Panc1 (cell line): ENCODE data around the gene RUFY1. TPM values are rescaled to one million over a fixed set of nuclear protein-coding genes. Genes with fewer than 3 reads are reported as not detected.
A peak's percentile ranks its signal among the peaks of the same experiment; 100 is the strongest.
"Not testable (repeated sequence)": the region's sequence is repeated elsewhere in the genome, so short reads cannot be mapped to it uniquely, and the experiment has no call there.

Source experiments
- ATAC-seq: fragments of 200-7000 bp; cut with Tn5 transposase; 2 replicates; pipeline ENCODE4 v1.9.1; 2020; ENCODE audit warnings: mild to moderate bottlenecking, moderate library complexity
- BruUV-seq: library from RNA; stranded (reverse); fragments of 400-500 nt; replicated peaks from 2 replicates; lab custom pipeline; 2021; lab: Mats Ljungman, UMichigan
- CTCF ChIA-PET: fragments of 300-600 bp; sonication (Branson Sonifier 250); formaldehyde crosslinking; loops from one replicate; lab custom pipeline; 2022; ENCODE audit warnings: antibody characterized with exemption; lab: Charles Lee
- POLR2A ChIA-PET: fragments of 300-600 bp; sonication (Branson Sonifier 250); formaldehyde crosslinking; loops from one replicate; lab custom pipeline; 2022; ENCODE audit warnings: antibody characterized with exemption; lab: Charles Lee
- DNase-seq: peaks from one replicate; pipeline ENCODE4 v3.0.0-alpha.2; 2010; ENCODE audit warnings: low read depth, low spot score
- H3K27ac ChIP-seq: 2 replicates; pipeline ENCODE4 v1.5.1; 2011; ENCODE audit warnings: mild to moderate bottlenecking, low read length, inconsistent platforms
- H3K27me3 ChIP-seq: fragments of 200-500 bp; sonication (Bioruptor generic); 2 replicates; pipeline ENCODE4 v1.6.0; 2014; ENCODE audit warnings: low read length, inconsistent platforms; ENCODE audit not compliant: control insufficient read depth, insufficient read depth
- H3K36me3 ChIP-seq: fragments of 200-500 bp; sonication (Bioruptor generic); 2 replicates; pipeline ENCODE4 v1.5.1; 2014; ENCODE audit warnings: inconsistent platforms, mild to moderate bottlenecking, low read length, moderate library complexity; ENCODE audit not compliant: control insufficient read depth, insufficient read depth
- H3K4me1 ChIP-seq: 2 replicates; pipeline ENCODE4 v1.5.1; 2011; ENCODE audit warnings: inconsistent platforms, mild to moderate bottlenecking, low read length, moderate library complexity; ENCODE audit not compliant: control insufficient read depth, insufficient read depth
- H3K4me3 ChIP-seq, 2 experiments: 2 replicates each; pipeline ENCODE4 v1.5.1; 2011 to 2012; ENCODE audit warnings: low read depth in 2 of 2, low read length in 2 of 2, mild to moderate bottlenecking in 2 of 2, inconsistent platforms in 1 of 2, moderate library complexity in 1 of 2
- H3K9me3 ChIP-seq: fragments of 200-500 bp; sonication (Bioruptor generic); 2 replicates; pipeline ENCODE4 v1.5.1; 2014; ENCODE audit warnings: low read depth, mild to moderate bottlenecking, inconsistent platforms, low read length, moderate library complexity; ENCODE audit not compliant: control insufficient read depth, insufficient read depth
- CTCF ChIP-seq: fragments of 450-650 bp; IDR thresholded peaks from 2 replicates; pipeline ENCODE4 v1.5.1; 2017; ENCODE audit warnings: mild to moderate bottlenecking
- POLR2AphosphoS5 ChIP-seq: IDR thresholded peaks from 2 replicates; pipeline ENCODE4 v1.6.1; 2012; ENCODE audit warnings: mild to moderate bottlenecking, low read depth, low read length, moderate library complexity
- REST ChIP-seq, 2 experiments: IDR thresholded peaks; 2 replicates each; pipeline ENCODE4 v1.6.1; 2011 to 2012; ENCODE audit warnings: low read depth in 2 of 2, control low read depth in 1 of 2, low read length in 1 of 2, mild to moderate bottlenecking in 1 of 2, moderate library complexity in 1 of 2; ENCODE audit not compliant: insufficient read depth in 1 of 2
- SIN3A ChIP-seq: IDR thresholded peaks from 2 replicates; pipeline ENCODE4 v1.6.1; 2012; ENCODE audit warnings: low read depth, mild to moderate bottlenecking, low read length, moderate library complexity, borderline replicate concordance; ENCODE audit not compliant: insufficient read depth
- TCF7L2 ChIP-seq: IDR thresholded peaks from 2 replicates; pipeline ENCODE4 v1.6.1; 2011; ENCODE audit warnings: mild to moderate bottlenecking, low read depth, low read length, inconsistent platforms
- in situ Hi-C: cut with HindIII; loops from 2 replicates; pipeline ENCODE4 v1.10.0; 2016; ENCODE audit warnings: low sequenced_read_pairs, low pct_unique_long_range_greater_than_20kb
- intact Hi-C: fragments of 100-400 bp; cut with micrococcal nuclease; formaldehyde crosslinking; loops from one replicate; pipeline ENCODE4 v1.10.0; 2022; ENCODE audit not compliant: unreplicated experiment
- total RNA-seq: library from RNA; stranded (reverse); gene quantifications from one replicate; pipeline ENCODE4 v1.2.1, GENCODE V29; 2021; ENCODE audit not compliant: unreplicated experiment

Gene RUFY1
- total RNA-seq, 1 experiment from 2014 or later = 66.3 TPM

DNA sequence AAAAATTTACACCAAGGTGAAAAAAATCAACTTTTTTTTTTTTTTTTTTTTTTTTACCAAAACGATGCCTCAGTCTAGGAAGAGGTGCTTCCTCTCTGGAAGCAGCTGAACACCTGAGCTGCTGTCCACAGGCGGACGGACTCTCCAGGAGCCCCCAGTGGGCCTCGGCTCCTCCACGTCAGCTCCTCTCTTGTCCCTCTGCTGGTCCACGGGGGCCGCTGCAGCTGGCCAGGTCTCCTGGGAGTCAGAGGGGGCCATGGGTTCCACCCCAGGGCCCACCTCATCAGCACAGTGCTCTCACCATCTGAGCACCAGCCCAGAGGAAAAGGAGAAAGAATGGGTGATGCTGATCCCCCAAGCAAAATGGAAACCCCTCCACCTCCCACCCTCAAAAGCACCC lies 32.6 kb upstream of the RUFY1 start:
- peak; percentile 50; the same call in 1 of the 2 replicates for ATAC-seq
- H3K4me1 ChIP-seq, BruUV-seq, DNase-seq, H3K27ac ChIP-seq, H3K36me3 ChIP-seq, H3K9me3 ChIP-seq, in situ Hi-C loops, H3K27me3 ChIP-seq, CTCF ChIA-PET, H3K4me3 ChIP-seq, intact Hi-C loops: not testable (repeated sequence)
- POLR2A ChIA-PET = interaction anchor here (0.7 kb wide), 1 partner anchor 40 kb away, joined by 6 read pairs; no protein-coding TSS in a partner anchor

DNA sequence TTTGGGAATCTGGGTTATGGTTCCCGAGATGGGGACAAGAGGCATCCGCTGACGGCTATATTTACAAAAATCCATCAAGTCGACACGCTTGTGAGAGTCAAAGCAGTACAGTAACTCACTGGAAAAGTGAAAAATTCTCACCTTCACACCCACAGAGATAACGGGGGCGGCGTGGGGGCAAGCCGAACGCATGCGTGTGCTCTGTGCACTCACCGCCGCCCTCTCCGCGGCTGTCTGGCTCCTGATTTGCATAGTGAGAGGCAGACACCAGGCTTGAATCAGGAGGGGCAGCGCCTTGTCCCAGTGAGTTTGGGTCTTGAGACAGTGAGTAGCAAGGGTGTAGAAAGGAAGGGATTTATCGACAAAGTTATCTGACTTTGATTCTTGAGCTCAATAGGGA lies 32.0 kb upstream of the RUFY1 start:
- BruUV-seq, H3K4me3 ChIP-seq, H3K27me3 ChIP-seq, H3K4me1 ChIP-seq, CTCF ChIA-PET, H3K27ac ChIP-seq, DNase-seq, H3K9me3 ChIP-seq, intact Hi-C loops, POLR2A ChIA-PET, H3K36me3 ChIP-seq, in situ Hi-C loops: not testable (repeated sequence)
- 0 out of 2 replicates have a peak, but pooled peaks have one; percentile 26 for ATAC-seq

DNA sequence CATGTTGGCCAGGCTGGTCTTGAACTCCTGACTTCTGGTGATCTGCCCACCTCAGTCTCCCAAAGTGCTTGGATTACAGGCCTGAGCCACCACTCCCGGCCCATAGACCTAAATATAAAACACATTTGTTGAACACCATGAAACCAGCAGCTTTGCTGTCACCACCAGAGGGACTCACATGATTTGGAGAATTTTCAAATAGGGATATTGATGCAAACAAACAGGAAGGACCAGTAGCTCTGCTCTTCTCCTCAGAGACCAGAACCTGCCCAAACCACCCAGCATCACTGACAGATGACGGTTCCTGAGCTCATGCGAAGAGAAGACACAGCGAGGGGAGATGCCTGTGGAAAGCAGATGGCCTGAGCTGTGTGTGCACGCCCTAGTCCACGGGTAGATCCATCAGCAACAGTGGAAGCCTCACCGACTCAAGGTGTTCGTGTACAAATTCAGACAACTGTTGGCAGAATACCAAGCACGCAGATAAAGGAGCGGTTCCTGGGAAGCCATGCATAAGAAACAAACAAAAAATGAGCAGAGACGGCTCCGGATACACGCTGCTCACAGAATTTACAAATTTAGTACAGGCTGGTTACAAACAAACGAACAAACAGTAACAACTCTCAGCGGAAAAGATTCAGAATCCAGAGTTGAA lies 30.8 kb upstream of the RUFY1 start:
- POLR2A ChIA-PET, DNase-seq, H3K27ac ChIP-seq, H3K9me3 ChIP-seq, H3K4me3 ChIP-seq, H3K27me3 ChIP-seq, H3K36me3 ChIP-seq, intact Hi-C loops, CTCF ChIA-PET, H3K4me1 ChIP-seq, in situ Hi-C loops, BruUV-seq: not testable (repeated sequence)
- peak; percentile 60 for ATAC-seq

- in situ Hi-C loops, BruUV-seq, POLR2A ChIA-PET, H3K27me3 ChIP-seq, DNase-seq, H3K27ac ChIP-seq, H3K4me3 ChIP-seq, H3K4me1 ChIP-seq, CTCF ChIA-PET, H3K9me3 ChIP-seq, H3K36me3 ChIP-seq, ATAC-seq, intact Hi-C loops: not testable (repeated sequence)
These were observed 28.2 kb upstream of the RUFY1 start for GRCh38 chr5:179522107-179522506.

DNA sequence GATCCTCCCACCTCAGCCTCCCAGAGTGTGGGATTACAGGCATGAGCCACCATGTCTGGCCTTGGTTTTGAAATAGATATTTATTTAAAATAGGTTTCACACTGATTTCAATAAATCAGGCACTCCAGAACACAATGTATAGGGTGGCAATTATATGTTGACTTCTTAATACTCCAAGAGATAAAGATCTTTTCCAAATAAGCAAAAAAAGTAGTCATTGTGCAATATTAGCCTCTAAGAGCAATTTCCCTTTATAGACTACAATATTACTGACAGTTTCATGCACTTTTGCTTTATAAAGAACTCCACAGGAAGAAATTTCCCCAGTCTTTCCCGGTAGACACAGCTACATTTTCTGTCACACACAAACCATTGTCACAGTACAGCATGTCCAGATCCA lies 23.4 kb upstream of the RUFY1 start:
- DNase-seq = no peak
- no peaks in the 10 kb centered on the region for H3K4me1 ChIP-seq
- H3K4me3 ChIP-seq = no peak overlapping the region
- H3K27ac ChIP-seq = no peak overlapping the region
- intact Hi-C loops = no loop called here
- H3K9me3 ChIP-seq = no peaks in the 10 kb centered on the region
- BruUV-seq = no TSS peak
- H3K36me3 ChIP-seq = no peaks in the 10 kb centered on the region
- H3K27me3 ChIP-seq = no peaks in the 10 kb centered on the region
- TF ChIP-seq SIN3A (no peak), CTCF (no peak), POLR2AphosphoS5 (no peak), TCF7L2 (no peak), REST (IDR thresholded peaks at IDR 0.05; ENCODE audit: insufficient read depth in 1 of 2, low read depth in 2 of 2, low read length in 1 of 2) (no peak)
- CTCF ChIA-PET = interaction anchor here (0.6 kb wide), 1 partner anchor 67 kb away, joined by 6 read pairs; no protein-coding TSS in a partner anchor
- in situ Hi-C loops = no loop called here
- POLR2A ChIA-PET = no interaction called here
- ATAC-seq = no peak
